ENCODE data around the gene KRT36.

Gene KRT36

GRCh38 chr17:41464682-41465081 lies 25.0 kb downstream of the KRT36 start:
- in situ Hi-C loops (cut with MboI; ENCODE audit: low sequenced_read_pairs) = no loop called here
- no peaks in the 10 kb centered on the region for H3K4me1 ChIP-seq
- DNase-seq (ENCODE audit: low spot score in 2 of 2) = no peak
- no peaks in the 10 kb centered on the region for H3K36me3 ChIP-seq (replicated peaks)
- no peaks in the 10 kb centered on the region; the same call in 1 of the 2 replicates for H3K27me3 ChIP-seq (ENCODE audit: low read depth)
- no peaks in the 10 kb centered on the region for H3K9me3 ChIP-seq
- no peak overlapping the region for H3K4me3 ChIP-seq

GRCh38 chr17:41464173-41464572 lies 25.5 kb downstream of the KRT36 start:
- H3K36me3 ChIP-seq (replicated peaks) = no peaks in the 10 kb centered on the region
- in situ Hi-C loops (cut with MboI; ENCODE audit: low sequenced_read_pairs) = no loop called here
- no peak for DNase-seq (ENCODE audit: low spot score in 2 of 2)
- H3K4me3 ChIP-seq = no peak overlapping the region
- H3K9me3 ChIP-seq = no peaks in the 10 kb centered on the region
- no peaks in the 10 kb centered on the region; the same call in 1 of the 2 replicates for H3K27me3 ChIP-seq (ENCODE audit: low read depth)
- no peaks in the 10 kb centered on the region for H3K4me1 ChIP-seq

GRCh38 chr17:41463746-41464145 lies 26.0 kb downstream of the KRT36 start:
- H3K4me1 ChIP-seq = no peaks in the 10 kb centered on the region
- H3K4me3 ChIP-seq = no peak overlapping the region
- H3K36me3 ChIP-seq (replicated peaks) = no peaks in the 10 kb centered on the region
- in situ Hi-C loops (cut with MboI; ENCODE audit: low sequenced_read_pairs) = no loop called here
- no peaks in the 10 kb centered on the region; the same call in 1 of the 2 replicates for H3K27me3 ChIP-seq (ENCODE audit: low read depth)
- no peaks in the 10 kb centered on the region for H3K9me3 ChIP-seq
- no peak for DNase-seq (ENCODE audit: low spot score in 2 of 2)

- DNase-seq (ENCODE audit: low spot score in 2 of 2) = no peak
- Histone ChIP-seq H3K4me3 (no peak overlapping the region), H3K36me3 (replicated peaks) (no peaks in the 10 kb centered on the region), H3K27me3 (ENCODE audit: low read depth) (no peaks in the 10 kb centered on the region; the same call in 1 of the 2 replicates), H3K4me1 (no peaks in the 10 kb centered on the region), H3K9me3 (no peaks in the 10 kb centered on the region)
- in situ Hi-C loops (cut with MboI; ENCODE audit: low sequenced_read_pairs) = no loop called here
These were observed 27.0 kb downstream of the KRT36 start for GRCh38 chr17:41462705-41463104.

GRCh38 chr17:41457676-41458075 lies 32.0 kb downstream of the KRT36 start:
- Histone ChIP-seq H3K4me3 (no peak overlapping the region), H3K9me3 (no peaks in the 10 kb centered on the region), H3K4me1 (no peaks in the 10 kb centered on the region), H3K27me3 (ENCODE audit: low read depth) (no peaks in the 10 kb centered on the region), H3K36me3 (replicated peaks) (no peaks in the 10 kb centered on the region)
- in situ Hi-C loops (cut with MboI; ENCODE audit: low sequenced_read_pairs) = no loop called here
- DNase-seq (ENCODE audit: low spot score in 2 of 2) = no peak

GRCh38 chr17:41456204-41456603 lies 33.5 kb downstream of the KRT36 start:
- in situ Hi-C loops (cut with MboI; ENCODE audit: low sequenced_read_pairs) = no loop called here
- Histone ChIP-seq H3K4me3 (no peak overlapping the region), H3K27me3 (ENCODE audit: low read depth) (no peaks in the 10 kb centered on the region), H3K4me1 (no peaks in the 10 kb centered on the region), H3K9me3 (no peaks in the 10 kb centered on the region), H3K36me3 (replicated peaks) (no peaks in the 10 kb centered on the region)
- DNase-seq (ENCODE audit: low spot score in 2 of 2) = no peak

- DNase-seq (ENCODE audit: low spot score in 2 of 2) = no peak
- Histone ChIP-seq H3K4me1 (no peaks in the 10 kb centered on the region), H3K9me3 (no peaks in the 10 kb centered on the region), H3K4me3 (no peak overlapping the region), H3K27me3 (ENCODE audit: low read depth) (no peaks in the 10 kb centered on the region; the same call in 1 of the 2 replicates), H3K36me3 (replicated peaks) (no peaks in the 10 kb centered on the region)
- in situ Hi-C loops (cut with MboI; ENCODE audit: low sequenced_read_pairs) = no loop called here
These were observed 34.5 kb downstream of the KRT36 start for GRCh38 chr17:41455236-41455635.

- in situ Hi-C loops (cut with MboI; ENCODE audit: low sequenced_read_pairs) = no loop called here
- no peaks in the 10 kb centered on the region; the same call in 1 of the 2 replicates for H3K27me3 ChIP-seq (ENCODE audit: low read depth)
- H3K36me3 ChIP-seq (replicated peaks) = no peaks in the 10 kb centered on the region
- no peaks in the 10 kb centered on the region for H3K9me3 ChIP-seq
- no peaks in the 10 kb centered on the region for H3K4me1 ChIP-seq
- no peak for DNase-seq (ENCODE audit: low spot score in 2 of 2)
- no peak overlapping the region for H3K4me3 ChIP-seq
These were observed 36.6 kb downstream of the KRT36 start for GRCh38 chr17:41453066-41453465.

GRCh38 chr17:41452281-41452680 lies 37.4 kb downstream of the KRT36 start:
- Histone ChIP-seq H3K36me3 (replicated peaks) (no peaks in the 10 kb centered on the region), H3K27me3 (ENCODE audit: low read depth) (no peaks in the 10 kb centered on the region; the same call in 1 of the 2 replicates), H3K9me3 (no peaks in the 10 kb centered on the region), H3K4me1 (no peaks in the 10 kb centered on the region), H3K4me3 (no peak overlapping the region)
- no peak for DNase-seq (ENCODE audit: low spot score in 2 of 2)
- in situ Hi-C loops (cut with MboI; ENCODE audit: low sequenced_read_pairs) = no loop called here

- in situ Hi-C loops (cut with MboI; ENCODE audit: low sequenced_read_pairs) = no loop called here
- no peak overlapping the region for H3K4me3 ChIP-seq
- H3K36me3 ChIP-seq (replicated peaks) = no peaks in the 10 kb centered on the region
- no peaks in the 10 kb centered on the region for H3K4me1 ChIP-seq
- H3K9me3 ChIP-seq = no peaks in the 10 kb centered on the region
- no peaks in the 10 kb centered on the region; the same call in 1 of the 2 replicates for H3K27me3 ChIP-seq (ENCODE audit: low read depth)
- DNase-seq (ENCODE audit: low spot score in 2 of 2) = no peak
These were observed 38.5 kb downstream of the KRT36 start for GRCh38 chr17:41451154-41451728.

GRCh38 chr17:41449008-41449407 lies 40.7 kb downstream of the KRT36 start:
- in situ Hi-C loops (cut with MboI; ENCODE audit: low sequenced_read_pairs) = no loop called here
- no peak for DNase-seq (ENCODE audit: low spot score in 2 of 2)
- Histone ChIP-seq H3K9me3 (no peaks in the 10 kb centered on the region), H3K27me3 (ENCODE audit: low read depth) (no peaks in the 10 kb centered on the region; the same call in 1 of the 2 replicates), H3K4me3 (no peak overlapping the region), H3K36me3 (replicated peaks) (no peaks in the 10 kb centered on the region), H3K4me1 (no peaks in the 10 kb centered on the region)

- no peaks in the 10 kb centered on the region for H3K36me3 ChIP-seq (replicated peaks)
- H3K4me1 ChIP-seq = no peaks in the 10 kb centered on the region
- peaks cover 1% of the 10 kb centered on the region for H3K27me3 ChIP-seq (ENCODE audit: low read depth)
- DNase-seq (ENCODE audit: low spot score in 2 of 2) = no peak
- H3K4me3 ChIP-seq = no peak overlapping the region
- no peaks in the 10 kb centered on the region for H3K9me3 ChIP-seq
- in situ Hi-C loops (cut with MboI; ENCODE audit: low sequenced_read_pairs) = no loop called here
These were observed 41.2 kb downstream of the KRT36 start for GRCh38 chr17:41448506-41448905.

- in situ Hi-C loops (cut with MboI; ENCODE audit: low sequenced_read_pairs) = no loop called here
These were observed 42.9 kb downstream of the KRT36 start for GRCh38 chr17:41446806-41447205.

GRCh38 chr17:41444640-41445039 lies 45.1 kb downstream of the KRT36 start:
- Histone ChIP-seq H3K27me3 (ENCODE audit: low read depth) (peaks cover 2% of the 10 kb centered on the region; the same call in 1 of the 2 replicates), H3K4me1 (no peaks in the 10 kb centered on the region)

More at GRCh38 chr17:41446806-41447205, 42.9 kb downstream of the KRT36 start:
- Histone ChIP-seq H3K4me3 (no peak overlapping the region), H3K27me3 (ENCODE audit: low read depth) (peaks cover 2% of the 10 kb centered on the region), H3K9me3 (no peaks in the 10 kb centered on the region), H3K4me1 (no peaks in the 10 kb centered on the region), H3K36me3 (replicated peaks) (no peaks in the 10 kb centered on the region)
- no peak for DNase-seq (ENCODE audit: low spot score in 2 of 2)

GRCh38 chr17:41444186-41444585 lies 45.5 kb downstream of the KRT36 start:
- no peaks in the 10 kb centered on the region for H3K36me3 ChIP-seq (replicated peaks)
- H3K27me3 ChIP-seq (ENCODE audit: low read depth) = peaks cover 2% of the 10 kb centered on the region; the same call in 1 of the 2 replicates
- no peak overlapping the region for H3K4me3 ChIP-seq
- no peak for DNase-seq (ENCODE audit: low spot score in 2 of 2)
- in situ Hi-C loops (cut with MboI; ENCODE audit: low sequenced_read_pairs) = no loop called here
- no peaks in the 10 kb centered on the region for H3K4me1 ChIP-seq
- no peaks in the 10 kb centered on the region for H3K9me3 ChIP-seq

More at GRCh38 chr17:41444640-41445039, 45.1 kb downstream of the KRT36 start:
- Histone ChIP-seq H3K36me3 (replicated peaks) (no peaks in the 10 kb centered on the region), H3K4me3 (no peak overlapping the region), H3K9me3 (no peaks in the 10 kb centered on the region)
- no peak for DNase-seq (ENCODE audit: low spot score in 2 of 2)
- in situ Hi-C loops (cut with MboI; ENCODE audit: low sequenced_read_pairs) = no loop called here

All from HAP-1 (cell line).